Chondrocyte (in vitro differentiated cells): ENCODE results near the gene MUS81. TPM values are rescaled to one million over a fixed set of nuclear protein-coding genes. Genes with fewer than 3 reads are reported as not detected.

Experiments
- DNase-seq: peaks from one replicate; pipeline ENCODE4 v3.0.0; 2021; ENCODE audit warnings: mixed read lengths, low spot score
- H3K27ac Mint-ChIP-seq: one replicate; pipeline ENCODE4 v1.8.0; 2021; ENCODE audit warnings: mild to moderate bottlenecking, moderate library complexity, mixed read lengths; ENCODE audit not compliant: unreplicated experiment
- H3K27me3 Mint-ChIP-seq: 2 replicates; pipeline ENCODE4 v1.8.0; 2021; ENCODE audit warnings: low read depth, mixed read lengths
- H3K36me3 Mint-ChIP-seq: 2 replicates; pipeline ENCODE4 v1.8.0; 2021; ENCODE audit warnings: low read depth, mixed read lengths
- H3K4me1 Mint-ChIP-seq: 2 replicates; pipeline ENCODE4 v1.8.0; 2021; ENCODE audit warnings: low read depth, mild to moderate bottlenecking, mixed read lengths
- H3K4me3 Mint-ChIP-seq: one replicate; pipeline ENCODE4 v1.8.0; 2021; ENCODE audit warnings: mild to moderate bottlenecking, moderate library complexity, mixed read lengths; ENCODE audit not compliant: unreplicated experiment
- H3K9me3 Mint-ChIP-seq: 2 replicates; pipeline ENCODE4 v1.8.0; 2021; ENCODE audit warnings: low read depth, mixed read lengths
- total RNA-seq: library from RNA; stranded (reverse); gene quantifications from 3 replicates; pipeline ENCODE4 v1.2.1, GENCODE V29; 2021
- TF ChIP-seq, protein P1 (sequence below): fragments of 200-600 bp; sonication (generic); IDR thresholded peaks from 2 replicates; pipeline ENCODE4 v1.5.0; 2021; ENCODE audit warnings: antibody characterized with exemption, mild to moderate bottlenecking, moderate library complexity

MUS81 gene
- total RNA-seq, 1 donor from 2014 or later, result 68.4 TPM

DNA sequence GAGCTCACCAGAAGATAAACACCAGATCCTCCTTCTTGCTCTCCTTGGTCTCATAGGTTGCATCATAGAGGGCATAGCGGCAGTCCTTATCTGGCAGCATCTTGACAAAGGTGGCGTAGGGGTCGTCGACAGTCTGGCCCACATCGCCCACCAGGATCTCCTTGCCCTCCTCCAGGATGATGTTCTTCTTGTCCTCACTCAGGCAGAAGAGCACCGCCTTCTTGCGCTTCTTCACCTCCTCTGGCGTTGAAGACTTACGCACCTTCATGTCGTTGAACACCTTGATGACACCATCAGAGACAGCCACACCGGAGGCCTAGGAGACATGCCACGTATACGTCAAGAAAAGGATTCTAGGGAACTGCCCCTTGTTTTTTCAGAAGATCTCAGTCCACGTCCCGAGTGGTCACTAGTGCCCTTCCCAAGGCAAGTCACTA lies 4.3 kb upstream of the MUS81 start:
- Mint-ChIP-seq H3K4me1 (peaks cover 48% of the 10 kb centered on the region), H3K27me3 (no peaks in the 10 kb centered on the region), H3K27ac (peak overlapping the region; percentile 88), H3K9me3 (peaks cover 3% of the 10 kb centered on the region), H3K36me3 (peaks cover 44% of the 10 kb centered on the region), H3K4me3 (peak overlapping the region; percentile 97)
- DNase-seq, result peak; percentile 33
- TF ChIP-seq, protein P1, sequence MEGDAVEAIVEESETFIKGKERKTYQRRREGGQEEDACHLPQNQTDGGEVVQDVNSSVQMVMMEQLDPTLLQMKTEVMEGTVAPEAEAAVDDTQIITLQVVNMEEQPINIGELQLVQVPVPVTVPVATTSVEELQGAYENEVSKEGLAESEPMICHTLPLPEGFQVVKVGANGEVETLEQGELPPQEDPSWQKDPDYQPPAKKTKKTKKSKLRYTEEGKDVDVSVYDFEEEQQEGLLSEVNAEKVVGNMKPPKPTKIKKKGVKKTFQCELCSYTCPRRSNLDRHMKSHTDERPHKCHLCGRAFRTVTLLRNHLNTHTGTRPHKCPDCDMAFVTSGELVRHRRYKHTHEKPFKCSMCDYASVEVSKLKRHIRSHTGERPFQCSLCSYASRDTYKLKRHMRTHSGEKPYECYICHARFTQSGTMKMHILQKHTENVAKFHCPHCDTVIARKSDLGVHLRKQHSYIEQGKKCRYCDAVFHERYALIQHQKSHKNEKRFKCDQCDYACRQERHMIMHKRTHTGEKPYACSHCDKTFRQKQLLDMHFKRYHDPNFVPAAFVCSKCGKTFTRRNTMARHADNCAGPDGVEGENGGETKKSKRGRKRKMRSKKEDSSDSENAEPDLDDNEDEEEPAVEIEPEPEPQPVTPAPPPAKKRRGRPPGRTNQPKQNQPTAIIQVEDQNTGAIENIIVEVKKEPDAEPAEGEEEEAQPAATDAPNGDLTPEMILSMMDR, result no peak

DNA sequence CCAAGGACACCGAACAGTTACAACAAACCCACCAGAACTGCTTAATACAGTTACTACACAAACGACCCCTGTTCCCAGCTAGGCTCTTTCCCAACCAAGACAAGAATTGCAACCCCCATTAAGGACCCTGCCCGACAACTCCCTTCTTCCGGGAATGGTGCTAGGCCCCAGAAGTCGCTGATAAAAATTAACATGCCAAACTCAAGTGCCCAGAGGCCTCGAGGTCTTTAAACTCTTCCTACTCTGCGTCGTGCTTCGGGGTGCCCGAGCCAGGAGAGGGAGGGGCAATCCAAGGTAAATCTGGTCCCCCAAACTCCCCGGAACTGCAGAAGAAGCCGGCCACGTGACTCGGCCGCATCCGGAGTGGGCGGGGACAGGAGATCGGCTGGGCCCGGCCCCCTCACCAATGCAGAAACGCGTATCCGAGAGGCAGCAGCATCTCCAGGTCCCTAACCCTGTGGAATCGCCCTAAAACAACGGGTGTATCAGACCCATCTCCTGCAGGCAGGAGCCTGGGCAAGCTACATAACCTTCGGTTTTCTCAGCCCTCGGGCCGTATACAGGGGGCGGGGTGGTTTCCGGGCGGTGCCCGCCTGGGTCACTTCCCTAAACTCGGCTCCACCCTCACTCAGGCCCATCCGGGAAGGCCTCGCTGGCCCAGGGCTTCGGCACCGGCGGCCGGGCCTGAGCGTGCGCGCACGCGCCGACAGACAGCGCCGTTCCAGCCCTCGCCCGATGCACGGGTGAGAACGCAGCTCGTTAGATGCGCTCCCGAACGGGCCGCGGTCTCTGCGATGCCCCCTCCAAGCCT lies 3.3 kb upstream of the MUS81 start:
- peaks cover 38% of the 10 kb centered on the region for H3K36me3 Mint-ChIP-seq
- no peaks in the 10 kb centered on the region for H3K9me3 Mint-ChIP-seq
- peak; percentile 95 for DNase-seq
- H3K27me3 Mint-ChIP-seq, result no peaks in the 10 kb centered on the region
- peaks cover 57% of the 10 kb centered on the region for H3K4me1 Mint-ChIP-seq
- peak overlapping the region; percentile 88 for H3K27ac Mint-ChIP-seq
- peak overlapping the region; percentile 97 for H3K4me3 Mint-ChIP-seq
- TF ChIP-seq, protein P1, result no peak

DNA sequence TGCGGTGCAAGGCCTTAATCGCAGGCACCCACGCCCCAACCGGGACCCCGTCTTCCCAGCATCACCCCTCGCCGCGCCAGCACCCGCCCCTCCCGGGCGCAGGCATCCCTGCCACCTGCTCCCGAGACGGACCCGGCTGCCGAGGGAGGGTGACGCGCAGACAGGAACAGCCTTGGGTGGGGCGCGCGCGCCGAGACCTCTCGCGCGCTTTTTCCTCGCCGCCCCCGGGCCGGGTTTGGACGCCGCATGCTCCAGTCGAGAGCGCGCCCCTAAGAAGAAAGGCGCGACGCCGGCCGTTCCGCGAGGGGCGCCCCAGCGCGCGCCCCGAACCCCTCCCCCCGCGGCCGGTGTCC lies 2.8 kb upstream of the MUS81 start:
- peak; percentile 91 for DNase-seq
- no peaks in the 10 kb centered on the region for H3K27me3 Mint-ChIP-seq
- peaks cover 62% of the 10 kb centered on the region for H3K4me1 Mint-ChIP-seq

DNA sequence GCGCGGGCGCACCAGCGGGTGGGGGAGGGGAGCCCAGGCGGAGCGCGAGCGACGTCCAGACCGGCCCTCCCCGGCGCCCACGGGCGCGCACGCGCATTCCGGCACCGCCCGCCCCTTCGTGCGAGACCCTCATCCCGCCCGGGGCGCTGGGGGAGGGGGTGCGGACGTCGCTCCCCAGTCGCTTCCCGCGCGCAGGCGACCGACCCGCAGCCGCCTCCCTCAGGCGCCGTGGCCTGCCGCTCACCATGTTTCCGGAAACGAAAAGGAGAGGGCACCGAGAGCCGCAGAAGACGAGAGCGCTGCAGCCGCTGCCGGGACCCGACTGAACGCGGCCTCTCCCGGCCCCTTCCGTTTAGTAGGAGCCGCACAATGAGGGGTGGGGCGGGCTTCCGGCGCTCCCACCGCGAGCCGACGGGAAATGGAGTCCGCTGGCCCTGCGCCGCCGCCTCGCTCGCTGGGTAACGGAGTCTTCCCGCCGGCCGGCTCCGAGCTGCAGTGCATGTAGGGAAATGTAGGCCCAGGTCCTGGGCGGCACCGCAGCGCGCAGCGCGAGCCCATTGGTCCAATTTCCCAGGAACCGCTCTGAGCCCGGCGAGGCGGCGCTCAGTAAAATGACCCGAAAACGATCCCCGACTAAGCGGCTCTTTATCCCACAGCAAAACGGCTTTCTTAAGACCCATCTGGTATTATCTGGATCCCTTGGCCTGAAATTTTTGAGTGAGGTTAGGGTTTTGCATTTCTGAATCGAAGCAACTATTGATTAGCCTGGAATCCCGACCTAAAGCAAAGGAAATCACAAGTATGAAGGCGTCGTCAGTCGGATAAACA lies 2.2 kb upstream of the MUS81 start, which contains the start of gene CFL1:
TSS of gene CFL1 (minus strand) at position 328 of the 828 bp plus-strand sequence. CDS start at position 247, 81 bp downstream.
- Mint-ChIP-seq H3K9me3 (no peaks in the 10 kb centered on the region), H3K27me3 (no peaks in the 10 kb centered on the region), H3K36me3 (peaks cover 37% of the 10 kb centered on the region), H3K4me3 (peak within 1 kb of the TSS; percentile 97), H3K4me1 (peaks cover 68% of the 10 kb centered on the region), H3K27ac (peak within 1 kb of the TSS; percentile 96)
- TF ChIP-seq, protein P1, result no peak
- DNase-seq, result peak; percentile 100

More for the DNA sequence above, 2.8 kb upstream of the MUS81 start:
- Mint-ChIP-seq H3K27ac (peak overlapping the region; percentile 63), H3K4me3 (peak overlapping the region; percentile 97), H3K9me3 (no peaks in the 10 kb centered on the region), H3K36me3 (peaks cover 34% of the 10 kb centered on the region)
- TF ChIP-seq, protein P1, result peak; percentile 25

DNA sequence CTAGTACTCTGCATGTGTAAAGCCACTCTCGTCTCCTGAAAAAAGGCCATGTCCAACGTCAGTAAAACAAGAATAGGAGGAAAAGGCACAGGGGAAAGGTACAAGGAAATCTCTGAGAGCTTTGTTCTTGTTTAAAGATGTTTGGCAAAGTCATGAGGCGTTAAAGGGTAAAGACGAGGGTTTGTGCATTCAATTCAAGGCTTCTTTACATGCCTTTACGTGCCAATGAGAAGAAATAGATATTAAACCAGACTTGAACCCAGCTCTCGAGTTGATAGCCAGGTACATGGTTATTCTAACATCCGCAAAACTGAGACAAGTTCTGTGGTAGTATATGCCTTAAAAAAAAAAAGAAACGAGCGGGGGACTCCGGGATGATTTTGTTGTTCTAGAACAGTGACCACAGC lies 1.5 kb upstream of the MUS81 start:
- no peaks in the 10 kb centered on the region for H3K9me3 Mint-ChIP-seq

More for the DNA sequence above, 1.5 kb upstream of the MUS81 start:
- TF ChIP-seq, protein P1, result no peak
- no peaks in the 10 kb centered on the region for H3K27me3 Mint-ChIP-seq
- no peak for DNase-seq
- peak overlapping the region; percentile 82 for H3K4me3 Mint-ChIP-seq
- peaks cover 37% of the 10 kb centered on the region for H3K36me3 Mint-ChIP-seq
- H3K27ac Mint-ChIP-seq, result peak overlapping the region; percentile 96
- H3K4me1 Mint-ChIP-seq, result peaks cover 67% of the 10 kb centered on the region
